K562 treated with DMSO at 1 percent for 4 hours (cell line): Measurements from ENCODE around the gene C3orf62. TPM values are rescaled to one million over a fixed set of nuclear protein-coding genes. Genes with fewer than 3 reads are reported as not detected.

Source experiments
- total RNA-seq: library from RNA; unstranded; fragments of 300-600 nt; gene quantifications from 2 replicates; pipeline ENCODE4 v1.2.3, GENCODE V29; 2022; ENCODE audit not compliant: insufficient read depth

Gene C3orf62
- 4.1 and 7.5 TPM in 2 replicates for total RNA-seq

DNA sequence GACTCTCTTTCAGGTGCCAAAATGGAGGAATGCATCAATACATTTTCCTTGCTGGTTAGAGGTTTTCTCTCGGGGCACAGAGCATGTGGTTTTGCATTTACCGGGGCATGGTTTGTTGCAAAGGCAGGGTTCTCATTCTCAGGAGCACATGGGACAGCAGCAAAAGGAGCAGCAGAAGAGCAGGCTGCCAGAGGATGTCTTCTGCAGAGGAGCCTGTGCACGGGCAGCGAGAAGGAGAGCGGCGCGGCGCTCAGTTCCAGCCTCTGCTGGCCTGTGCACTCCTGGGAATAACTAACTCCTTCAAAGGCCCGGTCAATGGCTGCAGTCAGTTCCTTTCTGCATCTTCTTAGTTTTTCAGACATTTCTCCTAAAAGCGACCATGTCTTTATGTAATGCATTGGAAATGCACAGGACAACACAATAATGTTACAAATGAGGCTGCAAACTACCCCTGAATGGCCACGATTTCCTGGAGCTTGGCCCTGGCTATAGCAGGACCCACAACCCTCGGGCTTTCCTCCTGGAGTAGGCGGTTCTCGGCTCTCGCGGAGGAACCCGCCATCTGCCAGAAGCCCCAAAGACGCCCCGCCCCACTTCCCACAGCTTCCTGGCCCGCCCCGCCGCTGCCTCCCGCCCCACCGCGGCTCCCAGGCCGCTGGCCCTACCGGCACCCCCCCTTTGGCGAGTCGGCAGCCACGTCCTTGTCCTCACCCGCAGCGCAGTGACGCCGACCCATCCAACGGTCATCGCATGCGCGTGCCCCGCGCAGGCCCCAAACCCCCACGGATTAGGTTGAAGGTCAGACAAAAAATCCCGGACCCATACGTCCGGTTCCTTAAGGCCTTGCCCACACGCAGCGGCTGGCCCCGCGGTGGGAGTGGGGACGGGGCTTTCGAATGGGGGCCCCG lies at the start of gene C3orf62:
Gene C3orf62, minus strand, starts transcription at position 758 of the 908 bp plus-strand sequence. Its CDS starts 360 bp downstream, at position 398.

Other genes starting within 250 kb of the C3orf62 start
- 254 TPM in 2 replicates for gene IMPDH2, start 247.8 kb downstream of the C3orf62 start, total RNA-seq
- gene QRICH1, start 183.2 kb downstream of the C3orf62 start, total RNA-seq = 29.8 and 45.8 TPM in 2 replicates
- gene QARS1, start 172.5 kb downstream of the C3orf62 start, total RNA-seq = 479 and 501 TPM in 2 replicates
- 36.5 and 46.3 TPM in 2 replicates for gene USP19, start 156.4 kb downstream of the C3orf62 start, total RNA-seq
- gene LAMB2, start 144.2 kb downstream of the C3orf62 start, total RNA-seq = 29.5 and 47.0 TPM in 2 replicates
- gene CCDC71, start 110.9 kb downstream of the C3orf62 start, total RNA-seq = 3.4 and 3.5 TPM in 2 replicates
- gene KLHDC8B, start 105.6 kb downstream of the C3orf62 start, total RNA-seq = 33.6 and 44.1 TPM in 2 replicates
- gene USP4, start 62.8 kb upstream of the C3orf62 start, total RNA-seq = 8.1 and 8.4 TPM in 2 replicates
- gene GPX1, start 81.1 kb upstream of the C3orf62 start, total RNA-seq = not detected in 2 replicates
- gene RHOA, start 134.7 kb upstream of the C3orf62 start, total RNA-seq = 233 and 256 TPM in 2 replicates
- gene TCTA, start 135.2 kb upstream of the C3orf62 start, total RNA-seq = 9.9 and 11.6 TPM in 2 replicates
- 1.8 and 3.3 TPM in 2 replicates for gene AMT, start 145.2 kb upstream of the C3orf62 start, total RNA-seq
- gene NICN1, start 152.1 kb upstream of the C3orf62 start, total RNA-seq = 5.3 and 9.7 TPM in 2 replicates
- gene DAG1, start 193.0 kb upstream of the C3orf62 start, total RNA-seq = 10.8 and 14.5 TPM in 2 replicates